GM12892 (cell line): ENCODE results near the gene ZNF606.

Source experiments
- POLR2A ChIP-seq: IDR thresholded peaks from 2 replicates; pipeline ENCODE4 v1.6.1; 2011; ENCODE audit warnings: low read depth, low read length, control low read depth
- POLR2AphosphoS5 ChIP-seq: IDR thresholded peaks from 2 replicates; pipeline ENCODE4 v1.6.1; 2011; ENCODE audit warnings: low read depth, low read length, control low read depth
- TAF1 ChIP-seq: IDR thresholded peaks from 2 replicates; pipeline ENCODE4 v1.6.1; 2011; ENCODE audit warnings: low read depth, mild to moderate bottlenecking, control low read depth, low read length, borderline replicate concordance

- no peak for TF ChIP-seq POLR2AphosphoS5
- no peak for TF ChIP-seq POLR2A
- TF ChIP-seq TAF1, result no peak
These were observed 40.1 kb upstream of the ZNF606 start for GRCh38 chr19:58042495-58043340.
